Tibial nerve (tissue), 4 donors: Measurements from ENCODE around the gene UBTFL1. TPM values are rescaled to one million over a fixed set of nuclear protein-coding genes. Genes with fewer than 3 reads are reported as not detected.

Source experiments
- DNase-seq, 2 donors: peaks; one replicate each; pipeline ENCODE4 v3.0.0-alpha.2; 2019; ENCODE audit warnings: low spot score in 2 of 2
- H3K27ac ChIP-seq, 4 donors: fragments of 200-600 bp; sonication (generic) in 3 of 4; one replicate each; pipeline ENCODE4 v1.5.1; 2017 to 2019; ENCODE audit warnings: mild to moderate bottlenecking in 1 of 4
- H3K27me3 ChIP-seq, 2 donors: fragments of 200-600 bp; sonication (generic) in 1 of 2; one replicate each; pipeline versions ENCODE4 v1.5.1 to v1.6.0; 2017 to 2019
- H3K36me3 ChIP-seq, 3 donors: fragments of 200-600 bp; sonication (generic); one replicate each; pipeline ENCODE4 v1.5.1; 2018 to 2019
- H3K4me1 ChIP-seq, 4 donors: fragments of 200-600 bp; sonication (generic) in 3 of 4; one replicate each; pipeline ENCODE4 v1.5.1; 2017 to 2019
- H3K4me3 ChIP-seq, 4 donors: fragments of 200-600 bp; sonication (generic) in 3 of 4; one replicate each; pipeline ENCODE4 v1.5.1; 2017 to 2019; ENCODE audit warnings: mild to moderate bottlenecking in 1 of 4, moderate library complexity in 1 of 4
- H3K9me3 ChIP-seq, 4 donors: fragments of 200-600 bp; sonication (generic) in 3 of 4; one replicate each; pipeline ENCODE4 v1.5.1; 2017 to 2019
- CTCF ChIP-seq, 5 experiments: fragments of 200-600 bp in 3 of 5; fragments of 450-650 bp in 2 of 5; sonication (generic) in 3 of 5; IDR thresholded peaks; one replicate each; pipeline ENCODE4 v1.5.1; 2016 to 2019; ENCODE audit warnings: antibody characterized with exemption in 5 of 5, mild to moderate bottlenecking in 3 of 5, moderate library complexity in 2 of 5
- EP300 ChIP-seq, 2 donors: sonication (generic); formaldehyde crosslinking; IDR thresholded peaks; one replicate each; pipeline ENCODE4 v1.6.1; 2017; ENCODE audit warnings: antibody characterized with exemption in 2 of 2, mild to moderate bottlenecking in 1 of 2
- POLR2A ChIP-seq, 2 donors: fragments of 450-650 bp; IDR thresholded peaks; one replicate each; pipeline ENCODE4 v1.6.1; 2017; ENCODE audit warnings: antibody characterized with exemption in 2 of 2, mild to moderate bottlenecking in 2 of 2, moderate library complexity in 2 of 2
- WGBS, 2 donors: methylation state at CpG; one replicate each; pipeline ENCODE4 v1.1.5; 2018; 5-methylcytosine and 5-hydroxymethylcytosine counted together
- total RNA-seq, 4 donors: library from RNA; depleted of rRNA; stranded (reverse); fragments of >200 nt; gene quantifications; one replicate each; pipeline ENCODE4 v1.1.0, GENCODE V29; 2016

UBTFL1 gene
- total RNA-seq, 4 donors from 2014 or later = not detected

GRCh38 chr11:90120191-90120590 lies 34.4 kb downstream of the UBTFL1 start:
- no peak for TF ChIP-seq EP300 (IDR thresholded peaks at IDR 0.05)
- no peak for TF ChIP-seq POLR2A (IDR thresholded peaks at IDR 0.05)
- TF ChIP-seq CTCF (IDR thresholded peaks at IDR 0.05) = no peak
- no peak for DNase-seq
- H3K4me1 ChIP-seq = no peaks in the 10 kb centered on the region
- no peaks in the 10 kb centered on the region for H3K36me3 ChIP-seq
- H3K9me3 ChIP-seq = no peaks in the 10 kb centered on the region
- no peak overlapping the region for H3K4me3 ChIP-seq
- H3K27ac ChIP-seq = no peak overlapping the region
- no peaks in the 10 kb centered on the region for H3K27me3 ChIP-seq
- WGBS, 2 donors = 96 to 99% methylated on average over 4 of the region's 4 CpGs

GRCh38 chr11:90124371-90124770 lies 38.6 kb downstream of the UBTFL1 start:
- Histone ChIP-seq H3K27ac (no peak overlapping the region), H3K9me3 (no peaks in the 10 kb centered on the region), H3K4me1 (no peaks in the 10 kb centered on the region), H3K27me3 (no peaks in the 10 kb centered on the region), H3K36me3 (no peaks in the 10 kb centered on the region), H3K4me3 (no peak overlapping the region)
- whole genome bisulfite sequencing, 2 donors = 65 to 66% methylated on average over 1 of the region's 1 CpG
- TF ChIP-seq EP300 (IDR thresholded peaks at IDR 0.05) (no peak), POLR2A (IDR thresholded peaks at IDR 0.05) (no peak), CTCF (IDR thresholded peaks at IDR 0.05) (no peak)
- no peak for DNase-seq

GRCh38 chr11:90124946-90125345 lies 39.2 kb downstream of the UBTFL1 start:
- 83 to 84% methylated on average over 3 of the region's 3 CpGs for WGBS, 2 donors
- no peaks in the 10 kb centered on the region for H3K27me3 ChIP-seq
- DNase-seq = no peak
- no peak overlapping the region for H3K27ac ChIP-seq
- no peaks in the 10 kb centered on the region for H3K4me1 ChIP-seq
- no peaks in the 10 kb centered on the region for H3K9me3 ChIP-seq
- no peaks in the 10 kb centered on the region for H3K36me3 ChIP-seq
- H3K4me3 ChIP-seq = no peak overlapping the region
- TF ChIP-seq POLR2A (IDR thresholded peaks at IDR 0.05) (no peak), CTCF (IDR thresholded peaks at IDR 0.05) (no peak), EP300 (IDR thresholded peaks at IDR 0.05) (no peak)

GRCh38 chr11:90133560-90134477 lies 48.1 kb downstream of the UBTFL1 start:
- peaks cover 0 to 16% (median 7%) of the 10 kb centered on the region in 4 donors for H3K4me1 ChIP-seq
- no peak for DNase-seq
- H3K9me3 ChIP-seq = no peaks in the 10 kb centered on the region
- H3K36me3 ChIP-seq = no peaks in the 10 kb centered on the region
- no peaks in the 10 kb centered on the region for H3K27me3 ChIP-seq
- H3K27ac ChIP-seq = peak overlapping the region; percentile 10 to 73 (median 46)
- peak overlapping the region; percentile 37 to 73 (median 56) for H3K4me3 ChIP-seq
- WGBS, 2 donors = 25 to 27% methylated on average over 11 of the region's 11 CpGs
- no peak for TF ChIP-seq POLR2A (IDR thresholded peaks at IDR 0.05)
- TF ChIP-seq EP300 (IDR thresholded peaks at IDR 0.05) = no peak
- TF ChIP-seq CTCF (IDR thresholded peaks at IDR 0.05) = no peak

- no peaks in the 10 kb centered on the region for H3K9me3 ChIP-seq
- TF ChIP-seq EP300 (IDR thresholded peaks at IDR 0.05) (peak in 1 of 2 donors; percentile 22), POLR2A (IDR thresholded peaks at IDR 0.05) (no peak), CTCF (IDR thresholded peaks at IDR 0.05) (no peak)
- H3K4me3 ChIP-seq = peak within 1 kb of the TSS; percentile 37 to 73 (median 56)
- H3K36me3 ChIP-seq = no peaks in the 10 kb centered on the region
- 1 to 3% methylated on average over 19 to 23 of the region's 25 CpGs for WGBS, 2 donors
- peak; percentile 24 to 28 for DNase-seq
- peak within 1 kb of the TSS; percentile 10 to 73 (median 46) for H3K27ac ChIP-seq
- peaks cover 0 to 16% (median 7%) of the 10 kb centered on the region in 4 donors for H3K4me1 ChIP-seq
- no peaks in the 10 kb centered on the region for H3K27me3 ChIP-seq
Observed at GRCh38 chr11:90134478-90135003, 48.8 kb downstream of the UBTFL1 start, which contains the start of gene NAALAD2. NAALAD2 (plus strand) TSS chr11:90134663; CDS start chr11:90134759, 96 bp downstream.
